ENCODE measurements around the gene MOCS3. TPM values are rescaled to one million over a fixed set of nuclear protein-coding genes. Genes with fewer than 3 reads are reported as not detected.
A peak's percentile ranks its signal among the peaks of the same experiment; 100 is the strongest.

The MOCS3 gene
- total RNA-seq, 4 donors from 2014 or later, result 5.8 to 8.0 (median 6.8) TPM

DNA sequence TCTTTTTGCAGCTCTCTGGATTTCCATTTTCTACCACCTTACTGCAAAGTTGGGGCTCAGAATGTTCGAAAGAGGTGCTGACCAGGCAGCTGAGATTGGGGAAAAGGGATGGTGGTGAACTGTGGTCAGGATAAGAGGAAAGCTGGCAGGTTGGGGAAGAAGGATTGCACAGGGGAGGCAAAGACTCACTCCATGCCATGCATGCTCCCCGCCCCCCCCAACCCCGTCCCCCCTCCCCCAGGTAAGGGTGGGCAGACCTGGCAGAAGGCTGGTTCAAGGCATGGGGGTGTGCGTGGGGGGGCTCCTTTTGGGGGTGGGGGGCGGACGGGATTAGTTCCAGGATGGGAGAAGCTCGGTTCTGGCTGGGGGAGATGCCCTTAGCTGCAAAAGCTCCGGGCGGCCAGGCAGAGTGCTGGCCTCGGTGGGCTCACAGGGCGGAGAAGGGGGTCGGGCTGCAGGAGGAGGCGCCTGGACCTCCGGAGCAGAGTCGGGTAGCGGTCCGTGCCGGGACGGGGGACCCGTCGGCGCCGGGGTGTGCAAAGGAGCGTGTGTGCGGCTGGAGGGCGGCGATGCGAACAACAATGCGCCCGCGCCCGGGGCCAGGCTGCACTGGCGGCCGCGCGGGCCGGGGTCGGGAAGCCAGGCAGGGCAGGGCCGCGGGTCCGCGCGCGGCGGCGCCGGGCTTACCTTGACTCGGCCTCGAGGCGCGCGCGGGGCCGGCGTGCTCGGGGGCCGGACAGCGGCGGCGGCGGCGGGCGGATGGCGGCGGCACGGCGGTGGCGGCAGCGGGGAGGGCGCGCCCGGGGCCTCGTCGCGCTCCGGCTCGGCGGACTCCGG is 28.3 kb upstream of the MOCS3 start:
- no peak for TF ChIP-seq POLR2A (IDR thresholded peaks at IDR 0.05)
- TF ChIP-seq, protein P1, sequence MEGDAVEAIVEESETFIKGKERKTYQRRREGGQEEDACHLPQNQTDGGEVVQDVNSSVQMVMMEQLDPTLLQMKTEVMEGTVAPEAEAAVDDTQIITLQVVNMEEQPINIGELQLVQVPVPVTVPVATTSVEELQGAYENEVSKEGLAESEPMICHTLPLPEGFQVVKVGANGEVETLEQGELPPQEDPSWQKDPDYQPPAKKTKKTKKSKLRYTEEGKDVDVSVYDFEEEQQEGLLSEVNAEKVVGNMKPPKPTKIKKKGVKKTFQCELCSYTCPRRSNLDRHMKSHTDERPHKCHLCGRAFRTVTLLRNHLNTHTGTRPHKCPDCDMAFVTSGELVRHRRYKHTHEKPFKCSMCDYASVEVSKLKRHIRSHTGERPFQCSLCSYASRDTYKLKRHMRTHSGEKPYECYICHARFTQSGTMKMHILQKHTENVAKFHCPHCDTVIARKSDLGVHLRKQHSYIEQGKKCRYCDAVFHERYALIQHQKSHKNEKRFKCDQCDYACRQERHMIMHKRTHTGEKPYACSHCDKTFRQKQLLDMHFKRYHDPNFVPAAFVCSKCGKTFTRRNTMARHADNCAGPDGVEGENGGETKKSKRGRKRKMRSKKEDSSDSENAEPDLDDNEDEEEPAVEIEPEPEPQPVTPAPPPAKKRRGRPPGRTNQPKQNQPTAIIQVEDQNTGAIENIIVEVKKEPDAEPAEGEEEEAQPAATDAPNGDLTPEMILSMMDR (IDR thresholded peaks at IDR 0.05), result no peak
- intact Hi-C loops (cut with DNase I; ENCODE audit: low total_unique reads), result no loop called here
- peak overlapping the region; percentile 89 for H3K4me3 ChIP-seq (ENCODE audit: low read depth, poor library complexity, severe bottlenecking)
- WGBS, 2 donors, result 0% methylated on average over 15 to 31 of the region's 79 CpGs
- DNase-seq (ENCODE audit: low spot score in 2 of 2), result peak in 1 of 2 donors; percentile 19

DNA sequence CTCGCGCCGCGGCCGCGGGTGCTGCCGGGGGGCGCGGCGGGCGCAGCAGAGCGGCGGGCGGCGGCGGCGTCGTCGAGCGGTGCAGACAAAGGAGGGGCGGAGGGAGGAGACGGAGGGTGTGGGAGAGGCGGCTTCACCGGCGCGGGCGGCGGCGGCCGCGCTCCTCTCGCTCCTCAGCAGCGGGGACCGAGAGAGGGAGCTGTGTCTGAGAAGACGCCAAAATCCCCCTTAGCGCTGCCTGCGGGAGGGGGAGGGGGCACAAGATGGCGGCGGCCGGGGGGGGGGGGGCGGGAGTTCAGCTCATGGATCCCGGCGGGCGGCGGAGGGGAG is 27.7 kb upstream of the MOCS3 start:
- no peak for DNase-seq (ENCODE audit: low spot score in 2 of 2)
- H3K4me3 ChIP-seq (ENCODE audit: low read depth, poor library complexity, severe bottlenecking), result peak overlapping the region; percentile 30
- intact Hi-C loops (cut with DNase I; ENCODE audit: low total_unique reads), result no loop called here
- TF ChIP-seq POLR2A (IDR thresholded peaks at IDR 0.05), result no peak
- TF ChIP-seq, protein P1 (IDR thresholded peaks at IDR 0.05), result no peak
- 0% methylated on average over 19 of the region's 45 CpGs; no CpG with 5 or more reads in 1 of the 2 donors for WGBS, 2 donors

DNA sequence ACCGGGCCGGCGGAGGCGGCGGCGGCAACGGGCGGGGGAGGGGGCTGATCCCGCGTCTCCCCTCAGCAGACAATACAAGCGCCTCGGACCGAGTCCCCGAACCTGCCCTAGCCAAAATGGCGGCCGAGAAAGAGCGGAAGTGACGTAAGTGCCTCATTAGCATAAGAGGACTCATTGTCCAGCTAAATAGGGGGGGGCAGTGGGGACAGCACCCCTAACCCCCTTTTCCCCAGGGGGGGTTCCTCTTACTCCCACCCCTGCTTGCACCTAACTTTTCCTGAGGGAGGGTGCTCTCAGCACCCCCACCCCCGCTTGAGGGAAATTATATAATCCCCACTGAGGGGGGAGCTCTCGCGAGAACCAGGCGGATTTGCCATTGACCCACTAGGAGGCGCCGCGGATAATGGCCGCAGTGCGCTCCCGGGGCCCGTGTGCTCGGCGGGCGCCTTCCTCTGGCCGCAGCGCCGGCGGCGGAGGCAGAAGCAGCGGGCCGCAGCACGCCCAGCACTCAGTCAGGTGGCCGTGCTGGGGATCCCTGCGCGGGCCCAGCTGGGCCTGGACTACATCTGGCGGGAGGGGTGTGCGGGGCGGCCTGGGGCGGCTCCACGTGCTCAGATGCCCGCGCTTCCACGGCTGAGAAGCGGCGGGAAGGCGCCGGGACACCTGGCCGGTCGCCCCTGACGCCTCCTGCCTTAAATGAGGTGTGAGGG is 27.2 kb upstream of the MOCS3 start, which contains the start of gene ADNP:
TSS of gene ADNP (minus strand) at position 132 of the 710 bp plus-strand sequence. CDS start 27,441 bp downstream, outside the sequence.
- peak within 1 kb of the TSS; percentile 89 for H3K4me3 ChIP-seq (ENCODE audit: low read depth, poor library complexity, severe bottlenecking)
- peak; percentile 90 to 97 for DNase-seq (ENCODE audit: low spot score in 2 of 2)
- WGBS, 2 donors, result 0 to 4% methylated on average over 27 to 38 of the region's 58 CpGs
- intact Hi-C loops (cut with DNase I; ENCODE audit: low total_unique reads), result no loop called here
- TF ChIP-seq, protein P1 (IDR thresholded peaks at IDR 0.05), result peak in 1 of 3 donors; percentile 54
- peak in 1 of 2 donors; percentile 30 for TF ChIP-seq POLR2A (IDR thresholded peaks at IDR 0.05)

DNA sequence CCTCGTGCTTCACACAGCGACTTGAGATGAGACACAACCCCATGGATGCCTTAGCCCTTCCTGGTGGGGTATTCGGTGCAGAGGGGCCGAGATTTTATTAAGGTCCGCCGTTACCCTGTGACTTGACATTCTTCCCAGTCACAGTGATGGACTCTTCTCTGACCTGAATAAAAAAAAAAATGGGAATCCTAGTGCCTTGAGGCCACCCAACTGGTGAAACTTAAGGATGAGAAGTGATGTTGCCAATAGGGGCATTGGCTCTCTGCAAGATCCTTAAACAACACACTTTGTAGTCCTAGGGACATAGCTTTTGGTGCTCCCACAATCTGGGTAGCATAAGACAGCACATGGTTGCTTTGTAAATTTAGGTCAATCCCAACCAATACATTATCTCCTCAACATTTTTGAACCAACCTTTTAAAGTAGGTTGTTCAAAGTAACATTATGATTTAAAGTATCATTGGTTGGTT is 26.6 kb upstream of the MOCS3 start:
- no peak for TF ChIP-seq POLR2A (IDR thresholded peaks at IDR 0.05)
- TF ChIP-seq, protein P1 (IDR thresholded peaks at IDR 0.05), result no peak
- WGBS, 2 donors, result 41 to 63% methylated on average over 6 of the region's 6 CpGs
- DNase-seq (ENCODE audit: low spot score in 2 of 2), result no peak
- H3K4me3 ChIP-seq (ENCODE audit: low read depth, poor library complexity, severe bottlenecking), result no peak overlapping the region
- intact Hi-C loops (cut with DNase I; ENCODE audit: low total_unique reads), result no loop called here

DNA sequence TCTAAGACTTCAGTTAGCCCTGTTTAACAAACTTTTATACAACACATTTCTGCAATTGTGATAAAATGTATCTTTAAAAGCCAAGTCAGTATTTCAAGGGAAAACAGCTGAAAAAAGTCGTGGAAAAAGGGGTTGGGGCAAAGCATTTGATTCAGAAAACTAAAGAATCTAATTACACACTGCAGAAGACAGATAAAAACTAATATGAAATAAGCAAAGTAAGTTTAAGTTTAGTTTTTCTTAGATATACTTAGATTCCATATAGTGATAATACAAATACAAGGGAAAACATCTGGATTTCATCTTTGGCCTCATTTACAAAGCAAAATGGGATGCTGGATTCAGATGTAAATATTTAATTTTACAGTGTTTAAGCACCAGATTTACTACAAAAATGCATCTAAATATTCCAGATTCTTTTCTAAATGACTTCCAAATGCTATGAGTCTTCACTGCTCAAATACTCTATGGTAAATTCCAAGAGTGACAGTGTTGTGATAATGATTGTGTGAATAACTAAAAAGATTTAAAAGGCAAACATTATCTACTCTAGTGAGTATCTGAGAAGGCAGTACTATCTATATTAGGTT is 25.8 kb upstream of the MOCS3 start:
- 46 to 65% methylated on average over 1 of the region's 1 CpG for WGBS, 2 donors
- H3K4me3 ChIP-seq (ENCODE audit: low read depth, poor library complexity, severe bottlenecking), result no peak overlapping the region
- DNase-seq (ENCODE audit: low spot score in 2 of 2), result no peak
- no peak for TF ChIP-seq POLR2A (IDR thresholded peaks at IDR 0.05)
- TF ChIP-seq, protein P1 (IDR thresholded peaks at IDR 0.05), result no peak
- intact Hi-C loops (cut with DNase I; ENCODE audit: low total_unique reads), result no loop called here
